GM15510 (cell line): ENCODE results near the gene ACTG2.

Experiments
- POLR2A ChIP-seq: IDR thresholded peaks from 3 replicates; pipeline ENCODE4 v1.6.1; 2011; ENCODE audit warnings: borderline replicate concordance; ENCODE audit not compliant: insufficient read length; ENCODE audit errors: extremely low read depth

ACTG2 gene

GRCh38 chr2:73888388-73888787 lies 4.4 kb upstream of the ACTG2 start:
- no peak for TF ChIP-seq POLR2A

- no peak for TF ChIP-seq POLR2A
Observed at GRCh38 chr2:73889206-73889605, 3.6 kb upstream of the ACTG2 start.

GRCh38 chr2:73890301-73891092 lies 2.3 kb upstream of the ACTG2 start:
- TF ChIP-seq POLR2A = no peak

- no peak for TF ChIP-seq POLR2A
Observed at GRCh38 chr2:73891276-73891901, 1.4 kb upstream of the ACTG2 start.

- no peak for TF ChIP-seq POLR2A
Observed at GRCh38 chr2:73893764-73894474, 1.1 kb downstream of the ACTG2 start.

GRCh38 chr2:73894475-73894850 lies 1.7 kb downstream of the ACTG2 start:
- TF ChIP-seq POLR2A = no peak

- TF ChIP-seq POLR2A = no peak
Observed at GRCh38 chr2:73894877-73895276, 2.1 kb downstream of the ACTG2 start.

- no peak for TF ChIP-seq POLR2A
Observed at GRCh38 chr2:73895473-73895872, 2.7 kb downstream of the ACTG2 start.

- TF ChIP-seq POLR2A = no peak
Observed at GRCh38 chr2:73896362-73897239, 3.8 kb downstream of the ACTG2 start.

GRCh38 chr2:73897240-73897583 lies 4.4 kb downstream of the ACTG2 start:
- no peak for TF ChIP-seq POLR2A

GRCh38 chr2:73897934-73898333 lies 5.1 kb downstream of the ACTG2 start:
- no peak for TF ChIP-seq POLR2A

GRCh38 chr2:73899801-73900336 lies 7.1 kb downstream of the ACTG2 start:
- no peak for TF ChIP-seq POLR2A

GRCh38 chr2:73901143-73901542 lies 8.3 kb downstream of the ACTG2 start:
- TF ChIP-seq POLR2A = no peak

- no peak for TF ChIP-seq POLR2A
Observed at GRCh38 chr2:73902284-73902683, 9.5 kb downstream of the ACTG2 start.
